Measurements from ENCODE around the gene FAM78B. TPM values are rescaled to one million over a fixed set of nuclear protein-coding genes. Genes with fewer than 3 reads are reported as not detected.

Gene FAM78B
- total and polyA plus RNA-seq, 5 donors = 2.7 to 4.9 (median 3.9) TPM

DNA sequence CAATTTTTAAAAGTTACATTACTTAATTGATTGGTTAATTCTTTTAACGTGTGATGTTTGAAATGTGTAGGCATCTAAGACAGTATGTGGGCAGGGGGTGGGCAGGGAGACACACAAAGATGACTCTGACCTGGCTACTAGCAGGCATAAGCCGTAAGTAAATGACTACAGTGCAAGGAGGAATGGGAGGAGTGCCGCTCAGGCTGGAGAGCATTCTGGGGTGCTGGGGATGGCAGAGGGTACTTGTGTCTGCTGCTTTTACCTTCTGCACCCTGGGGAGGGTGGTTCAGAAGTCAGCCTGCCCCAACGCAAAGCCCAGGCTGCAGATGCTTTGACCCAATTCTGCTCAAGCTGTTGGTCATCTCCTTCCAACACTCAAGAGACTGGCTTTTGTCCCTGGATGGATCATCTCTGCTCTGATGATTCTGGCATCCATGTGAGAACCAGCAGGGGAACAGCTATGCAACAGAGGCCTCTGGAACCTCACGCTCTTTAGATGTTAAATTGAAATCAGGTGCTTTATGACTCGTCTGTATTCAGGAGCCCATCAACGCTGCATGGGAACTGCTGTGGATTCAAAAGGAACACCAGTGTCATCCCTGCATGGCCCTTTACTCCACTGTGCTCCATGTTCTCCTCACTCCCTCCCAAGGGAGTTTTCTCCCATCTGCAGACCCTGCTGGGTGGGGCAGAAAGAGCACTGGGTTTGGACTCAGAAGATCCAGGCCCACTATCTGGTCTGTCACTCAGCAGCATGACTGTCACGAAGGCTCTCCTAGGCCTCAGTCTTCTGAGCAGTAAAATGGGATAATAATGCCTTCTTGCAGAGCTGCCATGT lies 78.8 kb downstream of the FAM78B start:
- ATAC-seq (no peak), DNase-seq (no peak)
- 83% methylated on average over 8 of the region's 8 CpGs for WGBS
- intact Hi-C loops (cut with DNase I) = no loop called here
- Histone ChIP-seq H3K27ac (ENCODE audit: low read length) (no peak overlapping the region), H3K9me3 (ENCODE audit: control insufficient read depth, low read length) (no peaks in the 10 kb centered on the region), H3K4me1 (ENCODE audit: control insufficient read depth, insufficient read depth, low read length) (peaks cover 8% of the 10 kb centered on the region), H3K4me3 (ENCODE audit: low read length) (no peak overlapping the region), H3K27me3 (ENCODE audit: control insufficient read depth, insufficient read depth) (no peaks in the 10 kb centered on the region)

- DNase-seq = no peak
- Histone ChIP-seq H3K9me3 (ENCODE audit: control insufficient read depth, low read length) (no peaks in the 10 kb centered on the region), H3K27ac (ENCODE audit: low read length) (no peak overlapping the region), H3K27me3 (ENCODE audit: control insufficient read depth, insufficient read depth) (no peaks in the 10 kb centered on the region), H3K4me3 (ENCODE audit: low read length) (no peak overlapping the region), H3K4me1 (ENCODE audit: control insufficient read depth, insufficient read depth, low read length) (peaks cover 10% of the 10 kb centered on the region)
- WGBS = 78% methylated on average over 6 of the region's 6 CpGs
- no peak for ATAC-seq
- intact Hi-C loops (cut with DNase I) = no loop called here
Observed at GRCh38 chr1:166086113-166086883, 80.5 kb downstream of the FAM78B start.

GRCh38 chr1:166084613-166085012 lies 82.2 kb downstream of the FAM78B start:
- ATAC-seq = no peak
- DNase-seq = no peak
- intact Hi-C loops (cut with DNase I) = no loop called here
- H3K4me3 ChIP-seq (ENCODE audit: low read length) = no peak overlapping the region
- H3K9me3 ChIP-seq (ENCODE audit: control insufficient read depth, low read length) = no peaks in the 10 kb centered on the region
- H3K27me3 ChIP-seq (ENCODE audit: control insufficient read depth, insufficient read depth) = no peaks in the 10 kb centered on the region
- 91% methylated on average over 3 of the region's 3 CpGs for whole genome bisulfite sequencing
- peaks cover 2% of the 10 kb centered on the region for H3K4me1 ChIP-seq (ENCODE audit: control insufficient read depth, insufficient read depth, low read length)
- no peak overlapping the region for H3K27ac ChIP-seq (ENCODE audit: low read length)

DNA sequence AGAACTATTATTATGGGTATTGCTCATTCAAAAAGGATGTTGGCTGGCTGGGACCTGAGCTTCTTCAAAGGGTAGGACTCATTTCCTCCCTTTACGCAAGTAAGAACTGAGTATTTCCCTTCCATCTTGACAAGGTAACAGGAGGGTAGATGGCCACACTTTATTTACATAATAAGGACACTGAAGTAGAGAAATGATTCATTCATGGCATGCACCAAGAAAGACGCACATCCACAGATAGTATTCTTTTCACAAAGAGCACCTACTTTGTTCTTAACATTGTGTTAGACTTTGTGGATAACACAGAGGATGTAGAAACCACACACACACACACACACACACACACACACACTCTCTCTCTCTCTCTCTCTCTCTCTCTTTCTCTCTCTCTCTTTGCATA lies 82.9 kb downstream of the FAM78B start:
- H3K27ac ChIP-seq (ENCODE audit: low read length) = no peak overlapping the region
- no peaks in the 10 kb centered on the region for H3K27me3 ChIP-seq (ENCODE audit: control insufficient read depth, insufficient read depth)
- peaks cover 2% of the 10 kb centered on the region for H3K4me1 ChIP-seq (ENCODE audit: control insufficient read depth, insufficient read depth, low read length)
- ATAC-seq (no peak), DNase-seq (no peak)
- 38% methylated on average over 2 of the region's 2 CpGs for WGBS
- H3K4me3 ChIP-seq (ENCODE audit: low read length) = no peak overlapping the region
- intact Hi-C loops (cut with DNase I) = no loop called here
- H3K9me3 ChIP-seq (ENCODE audit: control insufficient read depth, low read length) = no peaks in the 10 kb centered on the region

DNA sequence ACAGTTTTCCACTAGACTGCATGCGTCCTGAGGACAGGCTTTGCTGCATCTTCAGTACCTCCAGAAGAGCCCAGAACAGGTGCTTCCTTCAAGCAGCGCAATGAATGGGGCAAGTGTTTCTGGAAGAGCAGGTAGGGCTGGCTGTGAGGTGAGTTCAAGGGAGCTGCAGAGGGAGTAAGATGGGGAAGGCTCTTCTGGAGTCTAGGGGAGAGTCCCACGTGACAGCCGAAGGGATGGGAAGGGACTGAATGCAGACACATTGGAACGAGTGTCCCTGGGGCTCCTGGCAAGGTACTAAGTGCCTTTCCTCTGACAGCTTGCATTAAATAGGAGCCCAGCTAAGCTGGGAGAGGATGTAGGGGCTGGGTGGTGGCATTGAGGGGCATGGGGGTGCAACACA lies 84.2 kb downstream of the FAM78B start:
- no peak for ATAC-seq
- H3K27me3 ChIP-seq (ENCODE audit: control insufficient read depth, insufficient read depth) = no peaks in the 10 kb centered on the region
- 87% methylated on average over 5 of the region's 5 CpGs for WGBS
- no peak for DNase-seq
- H3K27ac ChIP-seq (ENCODE audit: low read length) = no peak overlapping the region
- no peak overlapping the region for H3K4me3 ChIP-seq (ENCODE audit: low read length)
- peaks cover 2% of the 10 kb centered on the region for H3K4me1 ChIP-seq (ENCODE audit: control insufficient read depth, insufficient read depth, low read length)
- intact Hi-C loops (cut with DNase I) = no loop called here
- no peaks in the 10 kb centered on the region for H3K9me3 ChIP-seq (ENCODE audit: control insufficient read depth, low read length)

GRCh38 chr1:166080967-166081870 lies 85.6 kb downstream of the FAM78B start:
- H3K27ac ChIP-seq (ENCODE audit: low read length) = no peak overlapping the region

DNA sequence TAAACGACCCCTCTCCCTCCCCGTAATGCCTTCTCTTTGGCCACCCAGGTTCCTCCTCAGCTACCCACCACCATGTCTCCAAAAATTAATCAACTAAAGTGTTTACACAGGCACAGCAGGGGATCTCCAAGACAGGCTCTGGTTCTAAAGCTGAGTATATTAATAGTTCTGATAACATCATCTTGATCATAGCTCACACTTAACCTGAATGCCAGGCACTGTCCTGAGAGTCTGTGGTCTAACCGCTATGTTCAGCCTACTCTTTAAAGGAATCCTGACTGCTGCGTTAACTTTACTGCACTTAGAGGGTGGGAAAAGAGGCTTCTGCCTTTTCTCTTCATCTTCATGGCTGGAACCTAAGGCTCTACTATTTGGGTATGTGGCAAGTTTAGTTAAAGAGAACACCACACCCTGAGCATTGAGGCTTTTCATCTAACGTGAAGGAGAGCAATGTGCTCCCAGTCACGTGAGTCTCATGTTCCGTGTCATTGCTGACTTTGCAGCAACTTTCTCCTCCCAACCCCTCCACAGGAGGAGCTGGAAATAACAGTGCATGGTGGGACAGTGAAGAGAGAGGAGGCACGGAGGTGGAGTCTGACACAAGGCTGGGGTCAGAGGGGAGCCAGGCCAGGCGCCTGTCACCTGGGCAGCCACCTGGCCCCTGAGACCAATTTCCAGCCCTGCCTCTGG lies 86.4 kb downstream of the FAM78B start:
- Histone ChIP-seq H3K4me3 (ENCODE audit: low read length) (no peak overlapping the region), H3K9me3 (ENCODE audit: control insufficient read depth, low read length) (no peaks in the 10 kb centered on the region), H3K4me1 (ENCODE audit: control insufficient read depth, insufficient read depth, low read length) (peaks cover 2% of the 10 kb centered on the region), H3K27ac (ENCODE audit: low read length) (no peak overlapping the region), H3K27me3 (ENCODE audit: control insufficient read depth, insufficient read depth) (no peaks in the 10 kb centered on the region)
- intact Hi-C loops (cut with DNase I) = no loop called here
- ATAC-seq (peak in 1 of 2 donors; percentile 13), DNase-seq (no peak)
- WGBS = 49% methylated on average over 9 of the region's 9 CpGs

More at GRCh38 chr1:166080967-166081870, 85.6 kb downstream of the FAM78B start:
- Histone ChIP-seq H3K4me1 (ENCODE audit: control insufficient read depth, insufficient read depth, low read length) (peaks cover 2% of the 10 kb centered on the region), H3K27me3 (ENCODE audit: control insufficient read depth, insufficient read depth) (no peaks in the 10 kb centered on the region), H3K9me3 (ENCODE audit: control insufficient read depth, low read length) (no peaks in the 10 kb centered on the region), H3K4me3 (ENCODE audit: low read length) (no peak overlapping the region)
- peak in 1 of 3 donors; percentile 53 for DNase-seq
- peak in 1 of 2 donors; percentile 16 for ATAC-seq
- WGBS = 64% methylated on average over 14 of the region's 14 CpGs
- intact Hi-C loops (cut with DNase I) = no loop called here

- peaks cover 2% of the 10 kb centered on the region for H3K4me1 ChIP-seq (ENCODE audit: control insufficient read depth, insufficient read depth, low read length)
- H3K4me3 ChIP-seq (ENCODE audit: low read length) = no peak overlapping the region
- 86% methylated on average over 2 of the region's 2 CpGs for WGBS
- DNase-seq (no peak), ATAC-seq (no peak)
- intact Hi-C loops (cut with DNase I) = no loop called here
- H3K27ac ChIP-seq (ENCODE audit: low read length) = no peak overlapping the region
- no peaks in the 10 kb centered on the region for H3K27me3 ChIP-seq (ENCODE audit: control insufficient read depth, insufficient read depth)
- no peaks in the 10 kb centered on the region for H3K9me3 ChIP-seq (ENCODE audit: control insufficient read depth, low read length)
Observed at GRCh38 chr1:166079276-166079675, 87.5 kb downstream of the FAM78B start.

DNA sequence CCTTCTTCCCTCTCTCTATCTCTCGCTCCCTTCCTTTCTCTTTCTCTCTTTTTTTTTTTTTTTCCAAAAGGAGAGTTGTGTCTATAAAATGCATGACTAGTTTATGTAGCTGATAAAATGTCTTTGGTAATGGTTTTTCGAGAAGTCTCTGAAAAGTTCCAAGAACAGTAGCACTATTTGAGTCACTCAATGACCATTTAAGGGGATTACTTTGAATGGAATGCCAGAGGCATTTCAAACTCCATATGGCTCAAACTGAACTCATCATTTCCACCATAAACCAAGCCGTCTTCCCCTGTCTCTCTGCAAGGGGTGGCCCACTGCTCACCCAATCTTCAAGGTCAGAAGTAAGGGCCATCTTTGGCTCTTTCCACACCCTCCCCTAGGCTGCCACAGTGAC lies 93.3 kb downstream of the FAM78B start:
- no peaks in the 10 kb centered on the region for H3K4me1 ChIP-seq (ENCODE audit: control insufficient read depth, insufficient read depth, low read length)
- no peak overlapping the region for H3K4me3 ChIP-seq (ENCODE audit: low read length)
- H3K9me3 ChIP-seq (ENCODE audit: control insufficient read depth, low read length) = no peaks in the 10 kb centered on the region
- H3K27me3 ChIP-seq (ENCODE audit: control insufficient read depth, insufficient read depth) = no peaks in the 10 kb centered on the region
- ATAC-seq (no peak), DNase-seq (no peak)
- intact Hi-C loops (cut with DNase I) = no loop called here
- no peak overlapping the region for H3K27ac ChIP-seq (ENCODE audit: low read length)
- 66% methylated on average over 3 of the region's 3 CpGs for WGBS

DNA sequence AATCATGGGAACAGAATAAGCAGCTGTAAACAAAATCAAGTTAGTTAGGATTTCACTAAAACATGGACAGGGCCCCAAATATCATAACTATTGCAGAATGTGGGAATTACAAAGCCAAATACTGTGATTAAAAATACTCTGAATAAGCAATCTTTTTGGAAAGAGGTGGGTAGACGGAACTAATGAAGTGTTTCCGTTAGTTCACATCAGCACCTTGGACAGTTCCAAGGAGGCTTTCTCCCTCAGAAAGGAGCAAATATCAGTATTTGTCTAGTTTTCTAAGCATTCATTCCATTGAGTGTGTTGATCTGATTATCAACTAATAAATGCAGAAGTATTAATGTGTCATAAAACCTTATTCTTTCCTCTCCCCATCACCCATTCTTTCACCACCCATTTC lies 97.4 kb downstream of the FAM78B start:
- Histone ChIP-seq H3K27me3 (ENCODE audit: control insufficient read depth, insufficient read depth) (no peaks in the 10 kb centered on the region), H3K9me3 (ENCODE audit: control insufficient read depth, low read length) (no peaks in the 10 kb centered on the region), H3K4me3 (ENCODE audit: low read length) (no peak overlapping the region), H3K27ac (ENCODE audit: low read length) (no peak overlapping the region), H3K4me1 (ENCODE audit: control insufficient read depth, insufficient read depth, low read length) (peaks cover 3% of the 10 kb centered on the region)
- no peak for ATAC-seq
- intact Hi-C loops (cut with DNase I) = no loop called here
- DNase-seq = no peak
- 35% methylated on average over 2 of the region's 2 CpGs for WGBS
